Osteoblast (primary cell): Measurements from ENCODE around the gene KRTDAP. TPM values are rescaled to one million over a fixed set of nuclear protein-coding genes. Genes with fewer than 3 reads are reported as not detected.

Experiments
- DNase-seq: peaks from one replicate; pipeline ENCODE4 v3.0.0; 2011; ENCODE audit warnings: low spot score, mixed read lengths; ENCODE audit not compliant: insufficient read length; ENCODE audit errors: missing footprints
- H2AFZ ChIP-seq: 2 replicates; pipeline ENCODE4 v1.6.0; 2011; ENCODE audit warnings: mild to moderate bottlenecking, low read length
- H3K27ac ChIP-seq: 2 replicates; pipeline ENCODE4 v1.5.1; 2011; ENCODE audit warnings: mild to moderate bottlenecking, low read depth, low read length, moderate library complexity
- H3K27me3 ChIP-seq: 2 replicates; pipeline ENCODE4 v1.6.0; 2012; ENCODE audit warnings: mild to moderate bottlenecking, control low read depth, inconsistent platforms, low read length, moderate library complexity; ENCODE audit not compliant: insufficient read depth
- H3K36me3 ChIP-seq: 2 replicates; pipeline ENCODE4 v1.5.1; 2011; ENCODE audit warnings: mild to moderate bottlenecking, low read length, control low read depth, moderate library complexity; ENCODE audit not compliant: insufficient read depth
- H3K4me1 ChIP-seq: 2 replicates; pipeline ENCODE4 v1.5.1; 2011; ENCODE audit warnings: mild to moderate bottlenecking, low read length, control low read depth, moderate library complexity; ENCODE audit not compliant: insufficient read depth
- H3K4me2 ChIP-seq: 2 replicates; pipeline ENCODE4 v1.6.0; 2011; ENCODE audit warnings: mild to moderate bottlenecking, low read length; ENCODE audit not compliant: insufficient read depth
- H3K4me3 ChIP-seq: fragments of 200-600 bp; sonication (generic); 3 replicates; pipeline ENCODE4 v1.5.1; 2012; ENCODE audit warnings: mild to moderate bottlenecking, low read length, inconsistent platforms; ENCODE audit not compliant: insufficient read depth
- H3K79me2 ChIP-seq: 2 replicates; pipeline ENCODE4 v1.6.0; 2012; ENCODE audit warnings: mild to moderate bottlenecking, low read length, control low read depth, inconsistent platforms; ENCODE audit not compliant: insufficient read depth
- H3K9me3 ChIP-seq: 2 replicates; pipeline ENCODE4 v1.5.1; 2011; ENCODE audit warnings: low read depth, low read length, control low read depth
- H4K20me1 ChIP-seq: 2 replicates; pipeline ENCODE4 v1.6.0; 2012; ENCODE audit warnings: mild to moderate bottlenecking, low read length, control low read depth; ENCODE audit not compliant: insufficient read depth
- CTCF ChIP-seq: IDR thresholded peaks from 2 replicates; pipeline ENCODE4 v1.5.1; 2011; ENCODE audit warnings: mild to moderate bottlenecking, low read depth, low read length, moderate library complexity; ENCODE audit errors: extremely low read depth
- total RNA-seq: library from RNA; depleted of rRNA; stranded (reverse); fragments of >200 nt; gene quantifications from 2 replicates; pipeline ENCODE4 v1.2.3, GENCODE V29; 2012

The KRTDAP gene
- total RNA-seq, 1 donor, result not detected

GRCh38 chr19:35455616-35456201 is 34.6 kb downstream of the KRTDAP start:
- Histone ChIP-seq H3K9me3 (no peaks in the 10 kb centered on the region), H3K27me3 (no peaks in the 10 kb centered on the region)
- TF ChIP-seq CTCF, result no peak

GRCh38 chr19:35454663-35455062 is 35.6 kb downstream of the KRTDAP start:
- H3K4me1 ChIP-seq, result no peaks in the 10 kb centered on the region
- no peak overlapping the region for H3K4me2 ChIP-seq
- H3K9me3 ChIP-seq, result no peaks in the 10 kb centered on the region
- no peak overlapping the region for H3K27ac ChIP-seq
- no peak overlapping the region for H3K4me3 ChIP-seq
- DNase-seq, result no peak
- no peak overlapping the region for H2AFZ ChIP-seq
- no peaks in the 10 kb centered on the region for H3K36me3 ChIP-seq
- TF ChIP-seq CTCF, result no peak
- H3K79me2 ChIP-seq, result no peaks in the 10 kb centered on the region
- no peaks in the 10 kb centered on the region for H3K27me3 ChIP-seq
- no peaks in the 10 kb centered on the region for H4K20me1 ChIP-seq

More at GRCh38 chr19:35455616-35456201, 34.6 kb downstream of the KRTDAP start:
- Histone ChIP-seq H3K4me3 (no peak overlapping the region), H3K36me3 (no peaks in the 10 kb centered on the region), H3K27ac (no peak overlapping the region), H4K20me1 (no peaks in the 10 kb centered on the region), H2AFZ (no peak overlapping the region), H3K4me2 (no peak overlapping the region), H3K4me1 (no peaks in the 10 kb centered on the region), H3K79me2 (no peaks in the 10 kb centered on the region)
- no peak for DNase-seq

- H3K27me3 ChIP-seq, result peaks cover 5% of the 10 kb centered on the region
- H3K9me3 ChIP-seq, result no peaks in the 10 kb centered on the region
- no peak overlapping the region for H3K4me3 ChIP-seq
- H3K27ac ChIP-seq, result no peak overlapping the region
- H2AFZ ChIP-seq, result no peak overlapping the region
- no peak for DNase-seq
- H3K36me3 ChIP-seq, result no peaks in the 10 kb centered on the region
- H3K4me1 ChIP-seq, result no peaks in the 10 kb centered on the region
- H3K79me2 ChIP-seq, result no peaks in the 10 kb centered on the region
- no peaks in the 10 kb centered on the region for H4K20me1 ChIP-seq
- H3K4me2 ChIP-seq, result no peak overlapping the region
- no peak for TF ChIP-seq CTCF
These were observed 38.7 kb downstream of the KRTDAP start for GRCh38 chr19:35451338-35452096.

- no peaks in the 10 kb centered on the region for H3K79me2 ChIP-seq
- no peak overlapping the region for H2AFZ ChIP-seq
- no peak overlapping the region for H3K4me3 ChIP-seq
- peaks cover 5% of the 10 kb centered on the region for H3K27me3 ChIP-seq
- no peaks in the 10 kb centered on the region for H3K36me3 ChIP-seq
- no peaks in the 10 kb centered on the region for H3K4me1 ChIP-seq
- H3K9me3 ChIP-seq, result no peaks in the 10 kb centered on the region
- H4K20me1 ChIP-seq, result no peaks in the 10 kb centered on the region
- no peak overlapping the region for H3K4me2 ChIP-seq
- DNase-seq, result no peak
- no peak overlapping the region for H3K27ac ChIP-seq
- TF ChIP-seq CTCF, result no peak
These were observed 40.8 kb downstream of the KRTDAP start for GRCh38 chr19:35449359-35450043.
